Astrocyte (in vitro differentiated cells and primary cell): ENCODE data around the gene MLXIPL. TPM values are rescaled to one million over a fixed set of nuclear protein-coding genes. Genes with fewer than 3 reads are reported as not detected.

Experiments used
- DNase-seq: peaks from one replicate; pipeline ENCODE4 v3.0.0-alpha.2; 2010; ENCODE audit warnings: low read depth
- FAIRE-seq: peaks from 2 replicates; lab custom pipeline; 2011; peaks lifted over from hg19 to GRCh38; lab: Jason Lieb, UNC
- H2AFZ ChIP-seq: 2 replicates; pipeline ENCODE4 v1.6.0; 2012; ENCODE audit warnings: low read depth, low read length, inconsistent platforms
- H3K27ac ChIP-seq: 2 replicates; pipeline ENCODE4 v1.5.1; 2011; ENCODE audit warnings: low read depth, low read length, inconsistent platforms
- H3K27me3 ChIP-seq: 2 replicates; pipeline ENCODE4 v1.6.0; 2011; ENCODE audit warnings: low read length, inconsistent platforms; ENCODE audit not compliant: insufficient read depth
- H3K36me3 ChIP-seq: 2 replicates; pipeline ENCODE4 v1.5.1; 2011; ENCODE audit warnings: low read length, inconsistent platforms; ENCODE audit not compliant: insufficient read depth
- H3K4me1 ChIP-seq: 2 replicates; pipeline ENCODE4 v1.5.1; 2011; ENCODE audit warnings: low read length, inconsistent platforms; ENCODE audit not compliant: insufficient read depth
- H3K4me2 ChIP-seq: 2 replicates; pipeline ENCODE4 v1.6.0; 2012; ENCODE audit warnings: low read length, inconsistent platforms
- H3K4me3 ChIP-seq: 2 replicates; pipeline ENCODE4 v1.5.1; 2011; ENCODE audit warnings: low read depth, mild to moderate bottlenecking, low read length, inconsistent platforms; ENCODE audit not compliant: insufficient read depth
- H3K79me2 ChIP-seq: 2 replicates; pipeline ENCODE4 v1.6.0; 2012; ENCODE audit warnings: mild to moderate bottlenecking, low read length, inconsistent platforms; ENCODE audit not compliant: insufficient read depth
- H3K9ac ChIP-seq: 2 replicates; pipeline ENCODE4 v1.6.0; 2012; ENCODE audit warnings: mild to moderate bottlenecking, low read length, inconsistent platforms
- H3K9me3 ChIP-seq: 2 replicates; pipeline ENCODE4 v1.5.1; 2012; ENCODE audit warnings: low read depth, mild to moderate bottlenecking, low read length, inconsistent platforms; ENCODE audit not compliant: insufficient read depth
- H4K20me1 ChIP-seq: 2 replicates; pipeline ENCODE4 v1.6.0; 2012; ENCODE audit warnings: low read length, inconsistent platforms; ENCODE audit not compliant: insufficient read depth
- H3K27ac Mint-ChIP-seq: one replicate; pipeline ENCODE4 v1.8.0; 2021; ENCODE audit warnings: mild to moderate bottlenecking, mixed read lengths; ENCODE audit not compliant: unreplicated experiment
- H3K27me3 Mint-ChIP-seq: one replicate; pipeline ENCODE4 v1.8.0; 2021; ENCODE audit warnings: low read depth, mixed read lengths; ENCODE audit not compliant: unreplicated experiment
- H3K36me3 Mint-ChIP-seq: one replicate; pipeline ENCODE4 v1.8.0; 2021; ENCODE audit warnings: low read depth, mixed read lengths; ENCODE audit not compliant: unreplicated experiment
- H3K4me1 Mint-ChIP-seq: one replicate; pipeline ENCODE4 v1.8.0; 2021; ENCODE audit warnings: low read depth, mixed read lengths; ENCODE audit not compliant: unreplicated experiment
- H3K4me3 Mint-ChIP-seq: one replicate; pipeline ENCODE4 v1.8.0; 2021; ENCODE audit warnings: mild to moderate bottlenecking, moderate library complexity, mixed read lengths; ENCODE audit not compliant: unreplicated experiment
- H3K9me3 Mint-ChIP-seq: one replicate; pipeline ENCODE4 v1.8.0; 2021; ENCODE audit warnings: mild to moderate bottlenecking, mixed read lengths; ENCODE audit not compliant: unreplicated experiment
- EZH2 ChIP-seq: IDR thresholded peaks from 2 replicates; pipeline ENCODE4 v1.6.1; 2012; ENCODE audit warnings: mild to moderate bottlenecking, low read length, inconsistent platforms; ENCODE audit not compliant: insufficient read depth
- total RNA-seq: library from RNA; stranded (reverse); gene quantifications from 2 replicates; pipeline ENCODE4 v1.2.1, GENCODE V29; 2021
- TF ChIP-seq, protein P1 (sequence below): IDR thresholded peaks from 2 replicates; pipeline ENCODE4 v1.5.1; 2011; ENCODE audit warnings: low read depth, mild to moderate bottlenecking, inconsistent platforms, low read length, moderate library complexity; ENCODE audit not compliant: insufficient read depth

MLXIPL gene
- total RNA-seq, 1 donor from 2014 or later, result 0.41 TPM

DNA sequence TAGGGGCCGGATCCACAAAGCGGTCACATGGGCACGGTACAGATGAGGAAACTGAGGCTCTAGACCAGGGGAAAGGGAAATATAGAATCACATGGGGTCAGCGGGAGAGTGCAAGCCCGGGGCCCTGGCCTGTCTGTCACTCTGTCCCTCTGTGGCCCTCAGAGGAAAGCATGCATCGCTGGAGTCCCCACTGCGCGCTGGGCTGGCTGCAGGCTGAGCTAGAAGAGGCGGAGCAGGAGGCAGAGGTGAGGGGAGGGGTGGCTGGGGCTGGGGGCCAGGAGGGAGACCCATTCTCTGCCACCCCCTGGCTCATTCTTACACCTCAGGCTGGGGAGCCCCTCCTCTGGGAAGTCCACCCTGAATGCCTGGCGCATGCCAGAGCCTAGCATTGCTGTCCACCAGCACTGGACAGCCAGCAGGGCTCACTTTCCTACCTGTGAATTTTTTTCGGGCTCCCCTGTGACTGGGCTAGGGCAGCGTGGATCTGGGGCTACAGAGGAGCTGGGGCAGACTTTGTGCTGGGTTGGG is 45.6 kb upstream of the MLXIPL start:
- TF ChIP-seq, protein P1, sequence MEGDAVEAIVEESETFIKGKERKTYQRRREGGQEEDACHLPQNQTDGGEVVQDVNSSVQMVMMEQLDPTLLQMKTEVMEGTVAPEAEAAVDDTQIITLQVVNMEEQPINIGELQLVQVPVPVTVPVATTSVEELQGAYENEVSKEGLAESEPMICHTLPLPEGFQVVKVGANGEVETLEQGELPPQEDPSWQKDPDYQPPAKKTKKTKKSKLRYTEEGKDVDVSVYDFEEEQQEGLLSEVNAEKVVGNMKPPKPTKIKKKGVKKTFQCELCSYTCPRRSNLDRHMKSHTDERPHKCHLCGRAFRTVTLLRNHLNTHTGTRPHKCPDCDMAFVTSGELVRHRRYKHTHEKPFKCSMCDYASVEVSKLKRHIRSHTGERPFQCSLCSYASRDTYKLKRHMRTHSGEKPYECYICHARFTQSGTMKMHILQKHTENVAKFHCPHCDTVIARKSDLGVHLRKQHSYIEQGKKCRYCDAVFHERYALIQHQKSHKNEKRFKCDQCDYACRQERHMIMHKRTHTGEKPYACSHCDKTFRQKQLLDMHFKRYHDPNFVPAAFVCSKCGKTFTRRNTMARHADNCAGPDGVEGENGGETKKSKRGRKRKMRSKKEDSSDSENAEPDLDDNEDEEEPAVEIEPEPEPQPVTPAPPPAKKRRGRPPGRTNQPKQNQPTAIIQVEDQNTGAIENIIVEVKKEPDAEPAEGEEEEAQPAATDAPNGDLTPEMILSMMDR, result no peak
- no peak for TF ChIP-seq EZH2
- no peaks in the 10 kb centered on the region for H3K36me3 ChIP-seq
- DNase-seq (no peak), FAIRE-seq (no peak)
- H4K20me1 ChIP-seq, result no peaks in the 10 kb centered on the region
- H3K27ac ChIP-seq, result no peak overlapping the region
- Mint-ChIP-seq H3K4me3 (peak overlapping the region; percentile 66), H3K27ac (no peak overlapping the region), H3K27me3 (peaks cover 8% of the 10 kb centered on the region), H3K9me3 (no peaks in the 10 kb centered on the region), H3K4me1 (no peaks in the 10 kb centered on the region), H3K36me3 (peaks cover 9% of the 10 kb centered on the region)
- H3K4me1 ChIP-seq, result peaks cover 8% of the 10 kb centered on the region
- no peaks in the 10 kb centered on the region for H3K79me2 ChIP-seq
- no peak overlapping the region for H2AFZ ChIP-seq
- H3K9me3 ChIP-seq, result no peaks in the 10 kb centered on the region
- no peak overlapping the region for H3K4me3 ChIP-seq
- no peak overlapping the region for H3K9ac ChIP-seq
- H3K27me3 ChIP-seq, result no peaks in the 10 kb centered on the region
- no peak overlapping the region for H3K4me2 ChIP-seq

DNA sequence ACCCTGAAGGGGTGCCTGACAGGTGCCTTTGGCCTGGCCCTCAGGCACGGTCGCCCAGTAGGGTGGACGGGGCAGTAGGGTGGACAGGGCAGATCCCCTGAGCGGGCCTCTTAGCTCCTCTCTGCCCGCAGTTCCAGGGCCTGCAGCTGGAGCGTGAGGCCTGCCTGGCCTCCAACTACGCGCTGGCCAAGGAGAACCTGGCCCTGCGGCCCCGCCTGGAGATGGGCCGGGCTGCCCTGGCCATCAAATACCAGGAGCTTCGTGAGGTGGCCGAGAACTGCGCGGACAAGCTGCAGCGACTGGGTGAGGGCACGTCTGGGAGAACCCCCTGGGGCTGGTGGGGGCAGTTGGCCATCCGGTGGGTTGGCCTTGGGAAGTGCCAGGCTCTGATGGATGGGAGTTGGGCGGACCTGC is 45.0 kb upstream of the MLXIPL start:
- no peak for FAIRE-seq
- Histone ChIP-seq H3K4me1 (peaks cover 8% of the 10 kb centered on the region), H4K20me1 (no peaks in the 10 kb centered on the region), H3K27ac (no peak overlapping the region), H3K79me2 (no peaks in the 10 kb centered on the region), H3K27me3 (no peaks in the 10 kb centered on the region), H3K4me2 (peak overlapping the region; percentile 93), H3K36me3 (no peaks in the 10 kb centered on the region), H2AFZ (no peak overlapping the region), H3K9ac (no peak overlapping the region), H3K4me3 (no peak overlapping the region), H3K9me3 (no peaks in the 10 kb centered on the region)
- TF ChIP-seq EZH2, result no peak
- TF ChIP-seq, protein P1, result no peak
- Mint-ChIP-seq H3K4me1 (no peaks in the 10 kb centered on the region), H3K9me3 (no peaks in the 10 kb centered on the region), H3K27ac (no peak overlapping the region), H3K4me3 (no peak overlapping the region), H3K36me3 (peaks cover 9% of the 10 kb centered on the region), H3K27me3 (peaks cover 9% of the 10 kb centered on the region)
- no peak for DNase-seq

DNA sequence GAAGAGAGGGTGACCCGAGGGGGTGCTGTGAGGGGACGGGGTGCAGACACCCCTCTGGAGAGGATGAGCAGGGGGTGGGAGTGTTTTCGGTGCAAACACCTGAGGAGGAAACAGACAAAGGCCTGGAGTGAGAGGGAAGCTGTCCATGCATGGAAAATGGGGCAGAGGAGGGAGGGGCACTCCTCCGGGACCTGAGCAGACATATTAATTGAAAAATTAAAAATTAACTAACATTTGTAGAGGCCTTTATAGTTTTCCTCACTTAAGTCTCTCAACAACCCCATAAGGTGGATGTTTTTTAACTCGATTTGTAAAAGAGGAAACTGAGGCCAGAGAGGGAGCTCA is 44.5 kb upstream of the MLXIPL start:
- H3K4me1 ChIP-seq, result peaks cover 8% of the 10 kb centered on the region
- peaks cover 11% of the 10 kb centered on the region for H3K27me3 Mint-ChIP-seq
- no peak for DNase-seq
- no peaks in the 10 kb centered on the region for H4K20me1 ChIP-seq
- no peaks in the 10 kb centered on the region for H3K79me2 ChIP-seq
- no peak overlapping the region for H3K27ac ChIP-seq
- H3K9me3 Mint-ChIP-seq, result no peaks in the 10 kb centered on the region
- peaks cover 9% of the 10 kb centered on the region for H3K36me3 Mint-ChIP-seq
- peak overlapping the region; percentile 93 for H3K4me2 ChIP-seq
- H3K27me3 ChIP-seq, result no peaks in the 10 kb centered on the region
- no peak for TF ChIP-seq EZH2
- TF ChIP-seq, protein P1, result no peak
- H3K4me1 Mint-ChIP-seq, result no peaks in the 10 kb centered on the region
- FAIRE-seq, result no peak
- peak overlapping the region; percentile 83 for H2AFZ ChIP-seq
- H3K4me3 Mint-ChIP-seq, result peak overlapping the region; percentile 89
- no peaks in the 10 kb centered on the region for H3K9me3 ChIP-seq
- no peak overlapping the region for H3K27ac Mint-ChIP-seq
- H3K36me3 ChIP-seq, result no peaks in the 10 kb centered on the region
- H3K9ac ChIP-seq, result peak overlapping the region; percentile 78
- peak overlapping the region; percentile 67 for H3K4me3 ChIP-seq
